Retina (tissue), 1 donor: ENCODE measurements around the gene PRDM16.

Source experiments
- DNase-seq: peaks from one replicate; pipeline ENCODE4 v3.0.0-alpha.2; 2016

PRDM16 gene

GRCh38 chr1:3428899-3429298 lies 359.9 kb downstream of the PRDM16 start:
- no peak for DNase-seq

DNA sequence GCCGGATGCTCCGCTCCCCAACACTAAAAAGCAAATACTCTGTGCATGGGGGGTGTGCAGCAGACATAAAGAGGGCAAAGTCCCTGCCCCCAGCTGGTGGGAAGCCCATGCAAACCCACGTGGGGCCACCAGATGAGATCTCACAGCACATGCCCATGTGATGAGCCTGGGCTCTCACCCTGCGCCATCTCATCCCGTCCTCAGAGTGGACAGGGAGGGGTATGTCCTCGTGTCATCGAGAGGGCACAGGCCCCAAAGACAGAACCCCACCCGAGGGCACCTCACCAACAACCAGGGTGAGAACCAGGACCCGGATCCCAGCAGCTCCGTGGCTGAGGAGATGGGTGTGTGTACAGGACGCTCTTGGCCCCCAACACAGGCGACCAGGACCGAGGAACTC lies 360.3 kb downstream of the PRDM16 start:
- no peak for DNase-seq

- no peak for DNase-seq
Observed at GRCh38 chr1:3429766-3430165, 360.8 kb downstream of the PRDM16 start.

DNA sequence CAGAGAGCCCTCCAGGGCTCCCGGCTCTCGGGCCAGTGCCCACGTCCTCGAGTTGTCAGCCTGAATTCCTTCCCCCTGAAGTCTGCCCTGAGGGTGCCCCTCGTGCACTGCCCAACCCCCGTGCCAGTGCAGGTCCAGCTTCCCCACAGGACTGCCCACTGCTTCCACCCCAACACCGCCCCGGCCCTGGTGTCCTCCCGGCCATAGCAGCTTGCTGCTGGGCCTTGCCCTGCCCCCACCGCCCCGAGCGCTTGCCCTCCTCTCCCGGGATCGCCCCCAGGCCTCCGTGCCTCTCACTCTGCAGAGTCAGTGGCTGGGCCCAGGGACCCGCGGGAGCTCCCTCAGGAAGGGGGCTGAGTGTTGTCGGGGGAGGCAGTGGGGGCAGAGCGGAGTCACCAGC lies 361.4 kb downstream of the PRDM16 start:
- no peak for DNase-seq

- no peak for DNase-seq
Observed at GRCh38 chr1:3430820-3431219, 361.8 kb downstream of the PRDM16 start.

- no peak for DNase-seq
Observed at GRCh38 chr1:3431266-3431665, 362.3 kb downstream of the PRDM16 start.

DNA sequence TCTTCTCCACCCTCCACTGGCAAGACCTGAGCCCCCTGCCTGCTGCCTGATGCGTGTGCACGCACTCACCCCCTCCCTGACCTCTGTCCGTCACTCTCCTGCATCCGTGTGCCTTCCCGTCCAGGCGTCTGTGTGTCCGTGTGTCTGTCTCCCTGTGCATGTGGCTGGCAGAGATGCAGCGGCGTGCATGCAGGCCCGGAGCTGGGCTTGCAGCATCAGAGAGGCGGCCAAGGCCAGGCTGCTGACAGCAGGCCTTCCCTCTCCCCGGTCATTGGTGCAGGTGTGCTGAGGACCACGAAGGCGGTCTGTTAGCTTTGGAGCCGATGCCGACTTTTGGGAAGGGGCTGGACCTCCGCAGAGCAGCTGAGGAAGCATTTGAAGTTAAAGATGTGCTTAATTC lies 362.7 kb downstream of the PRDM16 start:
- DNase-seq, result no peak

- no peak for DNase-seq
Observed at GRCh38 chr1:3432306-3432705, 363.3 kb downstream of the PRDM16 start.

DNA sequence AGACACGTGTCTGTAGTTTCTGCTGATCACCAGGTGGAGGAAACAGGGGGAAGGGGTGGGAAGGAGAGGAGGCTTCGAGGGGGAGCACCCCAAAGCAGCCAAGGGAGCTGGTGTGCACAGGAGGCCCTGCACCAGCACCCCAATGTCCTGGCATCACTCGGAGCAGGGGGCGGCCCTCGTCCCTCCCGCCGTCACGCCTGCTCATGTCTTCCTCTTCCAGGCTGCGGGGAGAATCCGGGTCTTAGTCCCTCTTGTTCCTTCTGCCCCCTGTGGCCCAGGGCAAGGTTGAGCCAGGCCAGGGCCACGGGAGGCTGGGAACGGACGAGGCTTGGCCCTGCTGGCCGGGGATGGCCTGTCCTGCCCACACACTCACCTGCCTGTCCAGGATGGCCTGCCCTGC lies 364.1 kb downstream of the PRDM16 start:
- no peak for DNase-seq

DNA sequence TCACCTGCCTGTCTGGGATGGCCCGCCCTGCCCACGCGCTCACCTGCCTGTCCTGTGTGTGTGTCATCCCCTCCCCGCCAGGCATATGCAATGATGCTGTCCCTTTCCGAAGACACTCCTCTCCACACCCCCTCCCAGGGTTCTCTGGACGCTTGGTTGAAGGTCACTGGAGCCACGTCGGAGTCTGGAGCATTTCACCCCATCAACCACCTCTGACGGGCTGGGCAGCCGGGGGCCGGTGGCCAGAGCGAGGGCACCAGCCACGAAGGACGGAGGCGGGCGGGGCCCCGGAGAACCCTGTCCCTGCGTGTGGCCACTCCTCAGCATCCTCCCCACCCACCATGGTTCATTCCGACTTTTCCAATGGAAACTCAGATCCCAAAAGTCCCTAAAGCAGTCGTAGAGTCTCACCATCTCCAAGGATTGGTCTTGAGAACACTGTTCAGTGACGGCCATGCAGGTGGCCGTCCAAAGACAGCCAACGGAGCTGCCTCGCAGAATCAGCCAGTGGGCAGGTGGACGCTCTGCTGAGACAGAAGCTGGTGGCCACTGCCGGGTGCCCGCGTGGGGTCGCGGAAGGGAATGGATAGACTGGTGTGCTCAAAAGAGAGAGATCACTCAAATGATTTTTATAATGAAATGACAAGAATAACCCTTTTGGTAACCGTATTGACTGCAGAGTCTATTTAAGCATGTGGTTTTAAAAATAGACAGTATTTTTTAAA lies 364.8 kb downstream of the PRDM16 start:
- no peak for DNase-seq

- no peak for DNase-seq
Observed at GRCh38 chr1:3434406-3435110, 365.6 kb downstream of the PRDM16 start.

GRCh38 chr1:3435666-3436065 lies 366.7 kb downstream of the PRDM16 start:
- no peak for DNase-seq

DNA sequence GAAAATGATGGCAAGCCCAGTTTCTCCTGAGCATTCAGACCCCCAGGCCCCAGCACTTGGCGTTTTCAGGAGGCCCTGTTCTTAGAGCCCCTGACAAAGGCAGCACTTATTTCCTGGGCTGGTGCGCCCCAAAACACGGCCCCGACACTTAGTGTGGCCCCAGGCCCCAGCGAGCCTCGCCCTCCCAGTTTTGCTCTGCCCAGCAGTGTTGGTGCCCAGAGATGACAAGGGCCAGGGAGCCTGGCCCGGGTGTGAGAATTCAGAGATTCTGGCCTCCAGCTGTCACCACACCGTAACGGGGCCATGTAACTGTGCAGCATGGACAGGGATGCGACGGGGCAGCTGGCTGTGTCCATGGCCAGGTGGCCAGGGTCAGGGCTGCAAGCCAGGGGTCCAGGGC lies 367.4 kb downstream of the PRDM16 start:
- DNase-seq, result no peak

DNA sequence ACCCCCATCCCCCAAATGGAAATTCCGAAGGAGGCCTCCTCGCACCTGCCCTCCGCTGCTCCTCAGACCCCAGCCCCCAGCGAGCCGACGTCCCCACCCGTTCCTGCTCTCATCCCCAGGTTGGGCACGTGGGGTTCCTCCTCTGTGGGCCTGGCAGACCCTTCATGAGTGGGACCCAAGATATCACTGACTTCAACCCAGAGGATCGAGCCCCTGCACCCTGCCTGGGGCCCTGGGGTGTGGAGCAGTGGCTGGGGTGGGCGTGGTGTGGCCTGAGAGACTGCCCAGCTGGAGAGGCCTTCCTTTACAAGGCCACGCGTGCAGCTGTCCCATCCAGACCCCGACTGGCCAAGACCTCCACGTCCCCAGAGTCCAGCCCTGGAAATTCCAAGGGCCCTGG lies 367.9 kb downstream of the PRDM16 start:
- no peak for DNase-seq

DNA sequence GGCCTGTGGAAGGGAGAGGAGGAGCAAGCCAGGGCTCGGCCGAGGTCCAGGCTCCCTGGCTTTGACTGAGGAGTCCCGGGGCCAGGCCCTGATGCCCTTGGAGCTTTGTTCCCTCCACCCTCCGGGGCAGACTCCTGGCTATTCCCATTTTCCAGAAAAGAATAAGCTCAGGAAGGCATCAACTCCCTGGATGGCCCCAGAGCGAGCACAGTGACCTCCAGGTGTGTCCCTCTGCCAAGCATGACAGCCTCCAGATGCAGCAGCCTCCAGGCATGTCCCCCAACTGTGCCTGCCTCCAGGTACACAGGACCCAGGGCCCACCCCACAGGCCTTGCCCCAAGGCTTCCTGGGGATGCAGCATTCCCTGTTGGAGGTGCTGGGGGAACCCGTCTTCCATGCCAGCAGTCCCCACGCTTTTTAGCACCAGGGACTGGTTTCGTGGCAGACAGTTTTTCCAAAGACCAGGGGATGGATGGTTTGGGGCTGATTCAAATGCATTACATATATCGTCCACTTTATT lies 369.7 kb downstream of the PRDM16 start:
- no peak for DNase-seq

DNA sequence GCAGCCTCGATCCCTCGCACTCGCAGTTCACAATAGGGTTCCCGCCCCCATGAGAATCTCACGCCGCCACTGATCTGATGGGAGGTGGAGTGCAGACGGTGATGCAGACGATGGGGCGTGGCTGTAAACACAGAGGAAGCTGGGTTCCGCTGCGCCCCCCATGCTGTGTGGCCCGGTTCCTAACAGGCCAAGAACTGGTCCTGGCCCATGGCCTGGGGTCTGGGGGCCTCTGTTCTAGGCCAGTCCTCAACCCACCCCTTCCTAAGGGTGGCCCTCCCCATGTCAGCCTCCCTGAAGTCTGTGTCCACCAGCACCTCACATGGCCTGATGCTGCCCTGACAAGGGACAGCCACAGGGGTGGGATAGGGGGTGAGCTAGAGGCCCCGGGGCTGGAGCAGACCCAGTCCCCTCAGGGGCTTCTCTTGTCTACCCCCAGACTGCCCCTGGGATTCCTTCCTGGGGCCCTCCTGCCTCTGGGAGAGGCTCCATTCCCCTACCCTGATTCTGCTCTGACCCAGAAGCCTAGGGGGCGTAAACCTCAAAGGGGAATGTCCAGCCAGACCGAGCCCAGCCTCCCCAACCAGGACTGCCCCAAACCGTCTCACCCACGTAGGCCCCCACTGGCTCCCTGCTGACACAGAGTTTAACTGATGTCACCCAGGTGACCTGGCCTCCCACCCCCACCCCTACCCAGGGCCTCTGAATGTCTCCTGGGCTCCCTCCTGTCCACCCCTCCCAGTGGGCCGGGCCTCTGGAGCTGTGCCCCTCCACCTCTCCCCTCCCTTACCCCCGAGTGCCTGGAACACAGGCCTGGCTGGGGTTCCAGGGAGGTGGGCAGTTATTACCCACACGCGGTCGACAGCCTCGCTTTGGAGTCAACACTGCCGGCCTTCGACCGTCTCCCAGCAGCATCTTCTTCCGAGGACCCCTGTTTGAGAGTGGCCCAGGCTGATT lies 370.6 kb downstream of the PRDM16 start:
- DNase-seq, result no peak

- DNase-seq, result no peak
Observed at GRCh38 chr1:3440300-3440681, 371.3 kb downstream of the PRDM16 start.

- no peak for DNase-seq
Observed at GRCh38 chr1:3440711-3441409, 371.9 kb downstream of the PRDM16 start.

- no peak for DNase-seq
Observed at GRCh38 chr1:3441410-3441847, 372.4 kb downstream of the PRDM16 start.

GRCh38 chr1:3441880-3442279 lies 372.9 kb downstream of the PRDM16 start:
- DNase-seq, result no peak

DNA sequence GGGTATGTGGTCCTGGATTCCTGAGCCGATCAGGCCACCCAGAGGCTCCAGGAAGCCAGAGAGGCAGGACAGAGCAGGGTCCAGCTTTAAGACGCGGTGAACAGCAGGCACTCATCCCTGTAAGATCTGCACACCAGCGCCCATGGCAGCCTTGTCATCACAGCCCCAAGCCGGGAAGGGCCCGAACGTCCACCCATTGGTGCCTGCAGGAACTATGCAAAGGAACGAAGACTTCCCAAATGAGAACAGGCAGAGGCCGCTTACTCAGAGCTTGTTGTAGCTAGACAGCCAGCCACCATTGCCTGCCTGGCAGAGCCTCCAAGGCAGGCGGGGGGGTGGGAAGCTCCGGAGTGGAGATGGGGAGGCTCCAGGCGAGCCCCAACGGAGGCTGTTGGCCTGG lies 373.3 kb downstream of the PRDM16 start:
- DNase-seq, result no peak

GRCh38 chr1:3442901-3443300 lies 373.9 kb downstream of the PRDM16 start:
- no peak for DNase-seq

DNA sequence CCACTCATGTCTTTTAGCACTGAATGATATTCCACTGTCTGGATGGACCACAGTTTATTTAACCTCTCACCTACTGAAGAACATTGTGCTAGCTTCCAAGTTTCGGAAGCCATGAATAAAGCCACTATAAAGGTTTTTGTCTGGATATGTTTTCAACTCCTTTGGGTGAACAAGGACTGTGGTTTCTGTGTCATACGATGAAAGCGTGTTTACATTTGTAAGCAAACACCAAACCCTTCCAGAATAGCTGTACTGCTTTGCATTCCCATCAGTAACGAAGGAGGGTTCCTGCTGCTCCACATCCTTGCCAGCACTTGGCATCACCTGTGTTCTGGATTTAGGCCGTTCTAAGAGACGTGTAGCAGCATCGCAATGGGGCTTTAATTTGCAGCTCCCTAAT lies 374.8 kb downstream of the PRDM16 start:
- no peak for DNase-seq
